Measurements from ENCODE around the gene PLCB3. TPM values are rescaled to one million over a fixed set of nuclear protein-coding genes. Genes with fewer than 3 reads are reported as not detected.

Gene PLCB3
- total and polyA plus RNA-seq, 2 of the 13 experiments (the other 11 are each of a cell fraction or from before 2014, with no cell fraction given), result 7.5 to 13.8 TPM

- TF ChIP-seq, protein P1, sequence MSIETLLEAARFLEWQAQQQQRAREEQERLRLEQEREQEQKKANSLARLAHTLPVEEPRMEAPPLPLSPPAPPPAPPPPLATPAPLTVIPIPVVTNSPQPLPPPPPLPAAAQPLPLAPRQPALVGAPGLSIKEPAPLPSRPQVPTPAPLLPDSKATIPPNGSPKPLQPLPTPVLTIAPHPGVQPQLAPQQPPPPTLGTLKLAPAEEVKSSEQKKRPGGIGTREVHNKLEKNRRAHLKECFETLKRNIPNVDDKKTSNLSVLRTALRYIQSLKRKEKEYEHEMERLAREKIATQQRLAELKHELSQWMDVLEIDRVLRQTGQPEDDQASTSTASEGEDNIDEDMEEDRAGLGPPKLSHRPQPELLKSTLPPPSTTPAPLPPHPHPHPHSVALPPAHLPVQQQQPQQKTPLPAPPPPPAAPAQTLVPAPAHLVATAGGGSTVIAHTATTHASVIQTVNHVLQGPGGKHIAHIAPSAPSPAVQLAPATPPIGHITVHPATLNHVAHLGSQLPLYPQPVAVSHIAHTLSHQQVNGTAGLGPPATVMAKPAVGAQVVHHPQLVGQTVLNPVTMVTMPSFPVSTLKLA (IDR thresholded peaks at IDR 0.05), result 0 out of 2 replicates have a peak, but pooled peaks have one; percentile 7
- TF ChIP-seq SRF (IDR thresholded peaks at IDR 0.05; ENCODE audit: low read depth, low read length) (no peak), NFE2L1 (CRISPR knock-in tag; IDR thresholded peaks at IDR 0.05; ENCODE audit: borderline replicate concordance) (no peak), NBN (conservative IDR thresholded peaks at IDR 0.05) (no peak), THAP11 (CRISPR knock-in tag; IDR thresholded peaks at IDR 0.05) (peak; percentile 48; the same call in 1 of the 2 replicates), NFE2 (CRISPR knock-in tag; IDR thresholded peaks at IDR 0.05) (no peak), BRD4 (CRISPR knock-in tag; IDR thresholded peaks at IDR 0.05) (no peak), TRAFD1 (CRISPR knock-in tag; IDR thresholded peaks at IDR 0.05; ENCODE audit: borderline replicate concordance) (no peak), HHEX (CRISPR knock-in tag; IDR thresholded peaks at IDR 0.05) (no peak), ARID5B (CRISPR knock-in tag; IDR thresholded peaks at IDR 0.05) (no peak), ZFP41 (CRISPR knock-in tag; IDR thresholded peaks at IDR 0.05; ENCODE audit: borderline replicate concordance) (no peak), STAT5B (CRISPR knock-in tag; IDR thresholded peaks at IDR 0.05) (no peak), RXRA (CRISPR knock-in tag; IDR thresholded peaks at IDR 0.05) (peak; percentile 65; the same call in 1 of the 2 replicates), HOXD1 (CRISPR knock-in tag; IDR thresholded peaks at IDR 0.05) (no peak), MEIS2 (CRISPR knock-in tag; IDR thresholded peaks at IDR 0.05) (no peak), MAFG (CRISPR knock-in tag; IDR thresholded peaks at IDR 0.05) (no peak), ZNF841 (CRISPR knock-in tag; IDR thresholded peaks at IDR 0.05; ENCODE audit: borderline replicate concordance) (no peak), ZNF782 (CRISPR knock-in tag; IDR thresholded peaks at IDR 0.05; ENCODE audit: borderline replicate concordance) (no peak)
- TF ChIP-seq, protein P2, sequence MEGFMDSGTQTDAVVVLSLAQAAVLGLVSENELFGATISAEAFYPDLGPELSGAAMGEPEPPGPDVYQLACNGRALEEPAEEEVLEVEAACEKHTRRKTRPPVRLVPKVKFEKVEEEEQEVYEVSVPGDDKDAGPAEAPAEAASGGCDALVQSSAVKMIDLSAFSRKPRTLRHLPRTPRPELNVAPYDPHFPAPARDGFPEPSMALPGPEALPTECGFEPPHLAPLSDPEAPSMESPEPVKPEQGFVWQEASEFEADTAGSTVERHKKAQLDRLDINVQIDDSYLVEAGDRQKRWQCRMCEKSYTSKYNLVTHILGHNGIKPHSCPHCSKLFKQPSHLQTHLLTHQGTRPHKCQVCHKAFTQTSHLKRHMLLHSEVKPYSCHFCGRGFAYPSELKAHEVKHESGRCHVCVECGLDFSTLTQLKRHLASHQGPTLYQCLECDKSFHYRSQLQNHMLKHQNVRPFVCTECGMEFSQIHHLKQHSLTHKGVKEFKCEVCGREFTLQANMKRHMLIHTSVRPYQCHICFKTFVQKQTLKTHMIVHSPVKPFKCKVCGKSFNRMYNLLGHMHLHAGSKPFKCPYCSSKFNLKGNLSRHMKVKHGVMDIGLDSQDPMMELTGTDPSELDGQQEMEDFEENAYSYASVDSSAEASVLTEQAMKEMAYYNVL (CRISPR knock-in tag; IDR thresholded peaks at IDR 0.05; ENCODE audit: borderline replicate concordance), result no peak
- TF ChIP-seq, protein P3, sequence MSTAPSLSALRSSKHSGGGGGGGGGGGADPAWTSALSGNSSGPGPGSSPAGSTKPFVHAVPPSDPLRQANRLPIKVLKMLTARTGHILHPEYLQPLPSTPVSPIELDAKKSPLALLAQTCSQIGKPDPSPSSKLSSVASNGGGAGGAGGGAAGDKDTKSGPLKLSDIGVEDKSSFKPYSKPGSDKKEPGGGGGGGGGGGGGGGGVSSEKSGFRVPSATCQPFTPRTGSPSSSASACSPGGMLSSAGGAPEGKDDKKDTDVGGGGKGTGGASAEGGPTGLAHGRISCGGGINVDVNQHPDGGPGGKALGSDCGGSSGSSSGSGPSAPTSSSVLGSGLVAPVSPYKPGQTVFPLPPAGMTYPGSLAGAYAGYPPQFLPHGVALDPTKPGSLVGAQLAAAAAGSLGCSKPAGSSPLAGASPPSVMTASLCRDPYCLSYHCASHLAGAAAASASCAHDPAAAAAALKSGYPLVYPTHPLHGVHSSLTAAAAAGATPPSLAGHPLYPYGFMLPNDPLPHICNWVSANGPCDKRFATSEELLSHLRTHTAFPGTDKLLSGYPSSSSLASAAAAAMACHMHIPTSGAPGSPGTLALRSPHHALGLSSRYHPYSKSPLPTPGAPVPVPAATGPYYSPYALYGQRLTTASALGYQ (CRISPR knock-in tag; IDR thresholded peaks at IDR 0.05), result no peak
These were observed 53.9 kb downstream of the PLCB3 start, which contains the start of gene ESRRA (continued) for GRCh38 chr11:64305075-64305690.
